ENCODE measurements around the gene C2orf66.

The C2orf66 gene

DNA sequence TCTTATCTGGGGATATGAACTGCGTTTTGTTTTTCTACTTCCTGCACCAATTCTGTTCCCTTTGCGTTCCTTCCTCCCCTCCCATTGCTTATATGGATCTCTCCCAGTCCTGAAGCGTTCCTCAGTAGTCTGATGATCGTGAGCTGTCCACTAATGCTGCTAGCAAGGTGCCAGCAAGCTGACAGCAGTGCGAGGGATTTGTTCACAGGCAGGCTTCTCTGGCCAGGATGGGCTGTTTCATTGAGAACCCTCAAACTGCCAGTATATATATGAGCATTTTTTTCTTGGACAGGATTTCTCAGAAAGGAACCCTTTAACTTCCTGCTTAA lies 49.8 kb downstream of the C2orf66 start:
- no peak for DNase-seq (ENCODE audit: low read depth)

DNA sequence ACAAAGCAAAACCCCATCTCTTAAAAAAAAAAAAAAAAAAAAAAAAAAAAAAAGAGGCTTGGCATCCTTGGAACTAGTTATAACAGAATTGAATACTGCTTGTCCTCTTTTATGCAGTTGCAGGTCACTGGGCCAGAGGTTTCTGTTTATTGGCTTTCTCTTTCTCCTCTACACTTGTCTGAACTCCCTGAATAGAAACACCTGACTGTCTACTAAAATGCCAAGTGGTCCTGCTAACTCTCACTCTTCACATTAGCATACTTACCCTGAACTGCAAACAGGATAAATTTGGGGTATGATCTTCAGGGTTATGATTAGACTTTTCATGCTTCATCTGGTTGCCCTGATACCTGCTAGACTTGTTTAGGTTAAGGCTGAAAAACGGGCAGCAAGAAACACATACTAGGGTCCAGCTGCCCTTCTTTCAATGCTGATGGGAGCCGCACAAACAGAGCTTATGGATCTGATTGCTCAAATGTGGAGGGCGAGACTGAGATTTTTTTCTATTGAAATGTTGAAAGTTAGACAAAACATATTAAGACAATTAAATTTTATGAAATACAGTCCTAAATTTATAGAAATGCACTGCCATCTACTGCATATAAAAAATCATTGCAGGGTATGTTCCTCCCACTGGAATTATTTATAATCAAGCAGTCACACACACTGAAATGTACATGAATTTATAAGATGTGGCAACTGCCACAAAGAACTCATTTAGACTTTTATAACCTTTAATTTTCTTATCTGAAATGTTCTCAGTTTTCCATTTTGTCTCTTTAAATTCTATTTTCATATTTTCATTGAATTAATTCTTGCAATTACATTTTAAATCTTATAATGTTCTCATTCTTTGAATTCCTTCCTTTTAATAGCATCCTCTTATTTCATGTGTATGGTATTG lies 50.4 kb downstream of the C2orf66 start:
- DNase-seq (ENCODE audit: low read depth) = no peak

Measured in activated T-cell treated with anti-CD3 and anti-CD28 coated beads for 24 hours (primary cell).